22Rv1 (cell line): ENCODE data around the gene FAM204A.

Experiments used
- ZFX ChIP-seq: fragments of 450-650 bp; IDR thresholded peaks from 2 replicates; pipeline ENCODE4 v1.6.1; 2017; ENCODE audit warnings: antibody characterized with exemption, borderline replicate concordance
- TF ChIP-seq, protein P1 (sequence below): fragments of 450-650 bp; IDR thresholded peaks from 2 replicates; pipeline ENCODE4 v1.5.1; 2017; ENCODE audit warnings: mild to moderate bottlenecking

DNA sequence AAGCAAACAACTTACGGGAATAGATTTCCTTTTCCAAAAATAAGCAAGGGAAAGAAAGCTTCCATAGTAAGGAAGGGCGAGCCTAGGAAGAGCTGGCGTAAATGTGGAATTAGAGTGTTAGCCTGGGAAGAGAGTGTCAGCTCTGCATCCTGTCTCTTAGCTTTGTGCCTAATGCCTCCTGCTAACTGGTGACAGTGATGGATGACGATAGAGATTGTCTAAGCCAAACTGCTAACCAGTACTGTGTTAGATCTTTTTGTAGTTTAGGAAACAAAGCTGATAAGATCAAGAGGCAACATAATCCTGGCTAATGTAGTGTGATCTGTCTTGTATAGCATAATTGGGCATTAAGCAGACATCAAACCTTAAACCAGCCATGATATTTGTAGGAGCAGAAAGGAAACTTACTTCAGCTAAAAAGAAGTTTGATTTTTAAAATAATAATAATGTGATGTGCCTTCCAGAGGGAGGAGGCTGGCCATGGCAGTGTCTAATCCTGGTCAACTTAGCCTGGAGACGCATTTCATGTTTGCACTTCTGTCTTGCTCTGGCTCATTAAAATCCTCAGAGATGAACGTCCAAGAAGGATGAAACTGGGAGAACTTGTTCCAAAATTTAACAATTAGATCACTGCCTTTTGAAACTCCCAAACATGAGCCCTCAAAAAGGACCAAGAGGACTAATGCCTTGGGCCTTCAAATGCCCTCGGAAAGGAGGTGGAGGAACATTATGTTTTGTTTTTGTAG is 85.1 kb downstream of the FAM204A start:
- TF ChIP-seq, protein P1, sequence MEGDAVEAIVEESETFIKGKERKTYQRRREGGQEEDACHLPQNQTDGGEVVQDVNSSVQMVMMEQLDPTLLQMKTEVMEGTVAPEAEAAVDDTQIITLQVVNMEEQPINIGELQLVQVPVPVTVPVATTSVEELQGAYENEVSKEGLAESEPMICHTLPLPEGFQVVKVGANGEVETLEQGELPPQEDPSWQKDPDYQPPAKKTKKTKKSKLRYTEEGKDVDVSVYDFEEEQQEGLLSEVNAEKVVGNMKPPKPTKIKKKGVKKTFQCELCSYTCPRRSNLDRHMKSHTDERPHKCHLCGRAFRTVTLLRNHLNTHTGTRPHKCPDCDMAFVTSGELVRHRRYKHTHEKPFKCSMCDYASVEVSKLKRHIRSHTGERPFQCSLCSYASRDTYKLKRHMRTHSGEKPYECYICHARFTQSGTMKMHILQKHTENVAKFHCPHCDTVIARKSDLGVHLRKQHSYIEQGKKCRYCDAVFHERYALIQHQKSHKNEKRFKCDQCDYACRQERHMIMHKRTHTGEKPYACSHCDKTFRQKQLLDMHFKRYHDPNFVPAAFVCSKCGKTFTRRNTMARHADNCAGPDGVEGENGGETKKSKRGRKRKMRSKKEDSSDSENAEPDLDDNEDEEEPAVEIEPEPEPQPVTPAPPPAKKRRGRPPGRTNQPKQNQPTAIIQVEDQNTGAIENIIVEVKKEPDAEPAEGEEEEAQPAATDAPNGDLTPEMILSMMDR: no peak
- no peak for TF ChIP-seq ZFX
